Peyer's patch (tissue), 4 donors: ENCODE measurements around the gene AQP12A. TPM values are rescaled to one million over a fixed set of nuclear protein-coding genes. Genes with fewer than 3 reads are reported as not detected.

Experiments
- DNase-seq, 3 donors: peaks; one replicate each; pipeline ENCODE4 v3.0.0-alpha.2; 2017 to 2019
- H3K27ac ChIP-seq, 4 donors: fragments of 200-600 bp; sonication (generic); one replicate each; pipeline ENCODE4 v1.5.1; 2016 to 2019
- H3K27me3 ChIP-seq, 2 donors: fragments of 200-600 bp; sonication (generic); one replicate each; pipeline ENCODE4 v1.5.1; 2019
- H3K36me3 ChIP-seq, 3 donors: fragments of 200-600 bp; sonication (generic); one replicate each; pipeline ENCODE4 v1.5.1; 2016 to 2019
- H3K4me1 ChIP-seq, 4 donors: fragments of 200-600 bp; sonication (generic); one replicate each; pipeline ENCODE4 v1.5.1; 2016 to 2019
- H3K4me3 ChIP-seq, 4 donors: fragments of 200-600 bp; sonication (generic); 1 replicate in 3 of 4; 2 replicates in 1 of 4; pipeline ENCODE4 v1.5.1; 2016 to 2019; ENCODE audit warnings: mild to moderate bottlenecking in 1 of 4
- H3K9me3 ChIP-seq, 4 donors: fragments of 200-600 bp; sonication (generic); one replicate each; pipeline ENCODE4 v1.5.1; 2016 to 2019; ENCODE audit warnings: mild to moderate bottlenecking in 1 of 4
- POLR2A ChIP-seq, 2 donors: fragments of 450-650 bp; IDR thresholded peaks; one replicate each; pipeline ENCODE4 v1.5.1; 2017; ENCODE audit warnings: antibody characterized with exemption in 2 of 2, mild to moderate bottlenecking in 2 of 2, moderate library complexity in 2 of 2
- total RNA-seq, 4 donors: library from RNA; depleted of rRNA; stranded (reverse); fragments of >200 nt; gene quantifications; one replicate each; pipeline ENCODE4 v1.1.0, GENCODE V29; 2016
- TF ChIP-seq, protein P1 (sequence below), 6 experiments: fragments of 450-650 bp in 4 of 6; fragments of 200-600 bp in 2 of 6; sonication (generic) in 1 of 6; IDR thresholded peaks; one replicate each; pipeline ENCODE4 v1.5.1; 2017 to 2019; ENCODE audit warnings: antibody characterized with exemption in 6 of 6, mild to moderate bottlenecking in 3 of 6, moderate library complexity in 1 of 6

AQP12A gene
- total RNA-seq, 4 donors from 2014 or later = 9.2 TPM; not detected in 3

DNA sequence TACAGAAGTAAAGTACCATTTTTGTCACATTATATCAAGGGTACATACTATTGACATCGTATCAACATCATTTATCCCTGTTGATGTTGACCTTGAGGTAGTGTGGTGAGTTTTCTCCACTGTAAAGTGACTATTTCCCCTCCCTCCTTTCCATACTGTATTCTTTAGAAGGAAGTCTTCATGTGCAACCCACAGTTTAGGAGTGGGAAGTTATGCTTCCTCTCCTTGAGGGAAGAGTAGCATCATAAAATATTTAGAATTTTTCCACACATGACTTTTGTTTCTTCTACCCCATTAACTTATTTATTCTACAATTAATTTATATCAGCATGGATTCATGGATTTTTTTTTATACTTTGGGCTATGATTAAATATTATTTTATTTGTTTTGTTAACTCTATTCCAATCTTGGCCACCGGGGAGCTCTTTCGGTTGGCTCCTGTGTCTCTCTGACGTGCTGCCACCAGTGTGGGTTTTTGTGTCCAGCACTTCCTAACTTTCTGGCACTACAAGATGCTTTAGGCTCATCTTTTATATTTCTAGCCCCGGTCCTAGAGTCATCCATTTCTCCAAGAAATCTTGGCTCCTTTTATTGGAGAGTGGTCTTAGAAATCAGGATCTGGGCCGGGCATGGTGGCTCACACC is 28.0 kb upstream of the AQP12A start:
- no peak for DNase-seq
- Histone ChIP-seq H3K27me3 (no peaks in the 10 kb centered on the region), H3K36me3 (no peaks in the 10 kb centered on the region), H3K27ac (no peak overlapping the region), H3K4me3 (no peak overlapping the region), H3K9me3 (no peaks in the 10 kb centered on the region), H3K4me1 (no peaks in the 10 kb centered on the region)
- no peak for TF ChIP-seq POLR2A (IDR thresholded peaks at IDR 0.05)
- TF ChIP-seq, protein P1, sequence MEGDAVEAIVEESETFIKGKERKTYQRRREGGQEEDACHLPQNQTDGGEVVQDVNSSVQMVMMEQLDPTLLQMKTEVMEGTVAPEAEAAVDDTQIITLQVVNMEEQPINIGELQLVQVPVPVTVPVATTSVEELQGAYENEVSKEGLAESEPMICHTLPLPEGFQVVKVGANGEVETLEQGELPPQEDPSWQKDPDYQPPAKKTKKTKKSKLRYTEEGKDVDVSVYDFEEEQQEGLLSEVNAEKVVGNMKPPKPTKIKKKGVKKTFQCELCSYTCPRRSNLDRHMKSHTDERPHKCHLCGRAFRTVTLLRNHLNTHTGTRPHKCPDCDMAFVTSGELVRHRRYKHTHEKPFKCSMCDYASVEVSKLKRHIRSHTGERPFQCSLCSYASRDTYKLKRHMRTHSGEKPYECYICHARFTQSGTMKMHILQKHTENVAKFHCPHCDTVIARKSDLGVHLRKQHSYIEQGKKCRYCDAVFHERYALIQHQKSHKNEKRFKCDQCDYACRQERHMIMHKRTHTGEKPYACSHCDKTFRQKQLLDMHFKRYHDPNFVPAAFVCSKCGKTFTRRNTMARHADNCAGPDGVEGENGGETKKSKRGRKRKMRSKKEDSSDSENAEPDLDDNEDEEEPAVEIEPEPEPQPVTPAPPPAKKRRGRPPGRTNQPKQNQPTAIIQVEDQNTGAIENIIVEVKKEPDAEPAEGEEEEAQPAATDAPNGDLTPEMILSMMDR (IDR thresholded peaks at IDR 0.05) = peak in 1 of 6 experiments; percentile 7

GRCh38 chr2:240664622-240665021 is 27.0 kb upstream of the AQP12A start:
- no peaks in the 10 kb centered on the region for H3K36me3 ChIP-seq
- H3K4me3 ChIP-seq = no peak overlapping the region
- H3K27ac ChIP-seq = no peak overlapping the region
- no peaks in the 10 kb centered on the region for H3K27me3 ChIP-seq
- no peak for DNase-seq
- no peak for TF ChIP-seq POLR2A (IDR thresholded peaks at IDR 0.05)
- TF ChIP-seq, protein P1 (IDR thresholded peaks at IDR 0.05) = no peak
- no peaks in the 10 kb centered on the region for H3K4me1 ChIP-seq
- H3K9me3 ChIP-seq = no peaks in the 10 kb centered on the region

- no peak for DNase-seq
- Histone ChIP-seq H3K27me3 (no peaks in the 10 kb centered on the region), H3K4me3 (no peak overlapping the region), H3K4me1 (no peaks in the 10 kb centered on the region), H3K36me3 (no peaks in the 10 kb centered on the region), H3K9me3 (no peaks in the 10 kb centered on the region), H3K27ac (no peak overlapping the region)
- no peak for TF ChIP-seq POLR2A (IDR thresholded peaks at IDR 0.05)
- TF ChIP-seq, protein P1 (IDR thresholded peaks at IDR 0.05) = no peak
Observed at GRCh38 chr2:240670402-240670801, 21.3 kb upstream of the AQP12A start.

GRCh38 chr2:240670950-240671349 is 20.7 kb upstream of the AQP12A start:
- Histone ChIP-seq H3K9me3 (no peaks in the 10 kb centered on the region), H3K4me1 (no peaks in the 10 kb centered on the region), H3K36me3 (no peaks in the 10 kb centered on the region), H3K27ac (no peak overlapping the region), H3K27me3 (no peaks in the 10 kb centered on the region), H3K4me3 (no peak overlapping the region)
- TF ChIP-seq, protein P1 (IDR thresholded peaks at IDR 0.05) = no peak
- TF ChIP-seq POLR2A (IDR thresholded peaks at IDR 0.05) = no peak
- DNase-seq = no peak

- no peaks in the 10 kb centered on the region for H3K9me3 ChIP-seq
- H3K4me3 ChIP-seq = no peak overlapping the region
- no peak for TF ChIP-seq POLR2A (IDR thresholded peaks at IDR 0.05)
- TF ChIP-seq, protein P1 (IDR thresholded peaks at IDR 0.05) = no peak
- H3K4me1 ChIP-seq = no peaks in the 10 kb centered on the region
- DNase-seq = no peak
- no peak overlapping the region for H3K27ac ChIP-seq
- no peaks in the 10 kb centered on the region for H3K27me3 ChIP-seq
- H3K36me3 ChIP-seq = no peaks in the 10 kb centered on the region
Observed at GRCh38 chr2:240672076-240672700, 19.5 kb upstream of the AQP12A start.
